GM19239 (cell line): Measurements from ENCODE around the gene TOMM6.
"Not testable (repeated sequence)": the region's sequence is repeated elsewhere in the genome, so short reads cannot be mapped to it uniquely, and the experiment has no call there.

Source experiments
- DNase-seq: peaks from one replicate; pipeline ENCODE4 v3.0.0; 2011; ENCODE audit warnings: low spot score; ENCODE audit not compliant: insufficient read length
- FAIRE-seq: peaks from 2 replicates; lab custom pipeline; 2011; peaks lifted over from hg19 to GRCh38; lab: Jason Lieb, UNC

The TOMM6 gene

DNA sequence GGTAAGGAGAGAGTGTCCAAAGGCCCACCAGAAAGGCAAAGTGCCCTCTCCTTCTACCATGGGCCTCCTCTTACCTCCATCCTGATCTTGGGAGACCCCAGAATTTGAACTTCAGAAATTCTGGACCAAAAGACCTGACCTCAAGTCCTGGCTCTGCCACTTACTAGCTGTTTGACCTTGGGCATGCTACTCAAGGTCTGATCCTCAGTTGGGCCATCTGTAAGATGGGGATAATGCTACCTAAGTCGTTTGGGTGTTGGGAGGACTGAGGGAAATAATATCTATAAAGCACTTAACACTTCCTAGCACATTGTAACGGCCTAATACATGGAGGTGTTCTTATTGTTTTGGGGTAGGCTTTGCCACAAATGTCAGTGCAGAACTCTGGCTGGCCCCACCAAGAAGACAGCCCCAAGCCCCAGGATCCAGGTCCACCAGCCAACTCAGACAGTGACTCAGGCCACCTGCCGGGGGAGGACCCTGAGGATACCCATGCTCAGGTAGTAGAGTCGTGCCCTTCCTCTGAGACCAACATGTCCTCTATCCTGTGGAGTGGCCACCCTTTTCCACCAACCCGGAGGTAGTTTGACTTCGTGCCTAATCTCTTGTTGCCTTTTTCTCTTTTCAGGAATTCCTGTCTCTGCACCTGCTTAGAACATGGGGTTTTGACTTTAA is 4.3 kb upstream of the TOMM6 start:
- no peak for FAIRE-seq
- no peak for DNase-seq

DNA sequence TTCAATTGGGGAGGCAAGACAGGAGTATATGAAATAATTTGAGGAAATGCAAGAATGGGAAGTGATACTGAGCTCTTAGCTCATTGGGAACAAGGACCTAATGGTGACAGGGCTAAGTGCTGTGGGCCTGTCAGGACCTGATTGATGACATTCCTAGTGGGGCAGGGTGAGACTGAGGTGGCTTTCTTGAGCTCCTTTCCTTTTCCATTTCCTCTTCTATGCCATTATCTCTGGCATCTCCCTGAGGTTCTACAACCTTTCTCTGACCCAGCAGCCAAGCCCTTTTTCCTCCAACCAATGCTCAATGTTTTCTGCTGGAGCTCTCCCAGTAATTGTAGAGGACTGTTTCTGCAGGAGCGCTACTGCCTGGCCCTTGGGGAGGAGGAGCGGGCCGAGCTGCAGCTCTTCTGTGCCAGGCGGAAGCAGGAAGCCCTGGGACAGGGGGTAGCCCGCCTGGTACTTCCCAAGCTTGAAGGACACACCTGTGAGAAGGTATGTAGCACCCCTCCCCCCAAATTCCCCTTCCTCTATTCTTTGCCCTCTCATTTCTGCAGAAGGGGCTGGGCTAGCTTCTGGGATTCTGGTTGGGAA is 2.8 kb upstream of the TOMM6 start:
- FAIRE-seq, result no peak
- DNase-seq, result no peak

DNA sequence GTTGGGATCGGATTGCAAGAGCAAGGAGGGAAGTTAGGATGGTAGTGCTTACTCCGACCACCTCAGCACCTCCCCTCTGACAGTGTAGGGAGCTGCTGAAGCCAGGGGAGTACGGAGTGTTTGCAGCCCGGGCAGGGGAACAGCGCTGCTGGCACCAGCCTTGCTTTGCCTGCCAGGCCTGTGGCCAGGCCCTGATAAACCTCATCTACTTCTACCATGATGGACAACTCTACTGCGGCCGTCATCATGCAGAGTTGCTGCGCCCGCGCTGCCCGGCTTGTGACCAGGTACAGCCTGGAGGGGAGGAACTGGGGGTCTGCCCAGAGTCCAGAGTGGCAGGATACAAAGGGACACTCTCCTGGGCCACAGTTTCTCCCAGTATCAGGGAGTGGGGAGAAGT is 2.2 kb upstream of the TOMM6 start:
- FAIRE-seq (no peak), DNase-seq (no peak)

DNA sequence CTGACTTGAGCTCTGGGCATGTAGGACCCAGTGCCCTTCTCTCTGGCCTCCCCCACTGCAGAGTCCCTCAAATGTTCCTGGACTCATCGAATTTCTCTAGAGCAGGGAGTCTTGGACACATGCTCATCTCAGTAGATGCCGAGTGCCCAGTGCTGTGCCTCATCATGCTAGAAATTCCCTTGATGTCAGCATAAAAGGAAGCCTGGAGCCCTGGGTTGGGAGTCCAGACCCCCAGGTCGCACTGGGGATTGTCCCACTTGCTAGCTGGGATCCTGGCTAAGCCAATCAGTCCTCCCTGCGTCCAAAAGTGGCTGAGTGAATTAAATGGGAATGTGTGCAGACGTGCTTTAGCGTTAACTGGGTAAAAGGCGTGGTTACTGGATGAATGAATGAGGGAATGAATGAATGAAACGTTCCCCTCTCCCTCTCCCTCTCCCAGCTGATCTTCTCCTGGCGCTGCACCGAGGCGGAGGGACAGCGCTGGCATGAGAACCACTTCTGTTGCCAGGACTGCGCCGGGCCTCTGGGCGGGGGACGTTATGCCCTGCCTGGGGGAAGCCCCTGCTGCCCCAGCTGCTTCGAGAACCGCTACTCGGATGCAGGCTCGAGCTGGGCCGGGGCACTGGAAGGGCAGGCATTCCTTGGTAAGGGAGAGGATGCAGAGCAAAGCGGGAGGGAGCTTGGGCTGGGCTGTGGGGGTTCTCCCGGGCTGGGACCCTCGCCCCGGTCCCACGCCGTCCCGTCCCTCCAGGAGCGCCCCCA is 1.6 kb upstream of the TOMM6 start:
- FAIRE-seq, result no peak
- DNase-seq, result no peak

DNA sequence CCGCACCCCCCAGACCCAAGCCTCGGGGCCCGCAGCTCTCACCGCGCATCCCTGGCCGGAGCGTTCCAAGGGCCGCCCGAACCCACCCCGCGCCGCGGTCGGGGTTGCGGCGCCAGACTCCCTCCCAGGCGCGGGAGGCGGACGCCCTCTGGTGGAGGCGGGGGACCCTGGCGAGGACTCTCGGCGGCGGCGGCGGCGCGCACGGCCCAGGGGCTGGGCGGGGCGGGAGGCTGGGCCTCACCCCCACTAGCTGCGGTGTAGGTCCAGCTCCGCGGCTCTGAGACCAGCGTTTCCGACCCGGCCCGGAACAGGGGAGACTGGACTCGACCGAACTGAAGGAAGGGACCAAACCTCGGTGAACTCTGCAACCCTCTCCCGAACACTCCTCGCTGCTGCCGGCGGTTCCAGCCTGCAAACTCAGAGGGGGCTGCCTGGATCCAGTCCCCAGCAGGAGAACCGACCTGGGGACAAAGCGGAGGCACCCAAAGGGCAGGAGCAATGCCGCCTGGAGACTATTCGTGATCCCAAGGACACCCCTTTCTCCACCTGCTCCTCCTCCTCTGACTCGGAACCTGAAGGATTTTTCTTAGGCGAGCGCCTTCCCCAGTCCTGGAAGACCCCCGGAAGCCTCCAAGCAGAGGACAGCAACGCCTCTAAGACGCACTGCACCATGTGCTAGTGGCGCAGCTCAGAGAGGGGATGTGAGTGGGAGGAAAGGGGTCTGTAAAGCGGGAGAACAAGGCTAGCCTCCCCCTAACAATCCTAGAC is 859 bp upstream of the TOMM6 start:
- FAIRE-seq (peak; percentile 68), DNase-seq (peak; percentile 80)

DNA sequence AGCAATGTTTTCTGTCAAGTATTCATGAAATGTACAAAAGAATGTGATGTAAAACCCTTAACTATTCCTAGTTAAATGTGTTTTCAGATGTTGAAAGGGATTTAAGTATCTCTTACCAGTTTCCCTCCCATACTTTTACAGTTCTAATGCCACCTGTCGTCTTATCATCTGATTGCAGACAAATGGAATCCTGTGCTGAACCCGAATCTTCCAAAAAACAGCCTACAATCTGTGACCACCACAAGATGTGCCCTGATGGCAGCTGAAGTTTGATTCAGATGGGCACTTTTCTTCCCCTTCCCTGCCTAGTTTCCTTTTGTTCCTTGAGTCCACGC is 1.9 kb downstream of the TOMM6 start:
- FAIRE-seq, result no peak
- no peak for DNase-seq

DNA sequence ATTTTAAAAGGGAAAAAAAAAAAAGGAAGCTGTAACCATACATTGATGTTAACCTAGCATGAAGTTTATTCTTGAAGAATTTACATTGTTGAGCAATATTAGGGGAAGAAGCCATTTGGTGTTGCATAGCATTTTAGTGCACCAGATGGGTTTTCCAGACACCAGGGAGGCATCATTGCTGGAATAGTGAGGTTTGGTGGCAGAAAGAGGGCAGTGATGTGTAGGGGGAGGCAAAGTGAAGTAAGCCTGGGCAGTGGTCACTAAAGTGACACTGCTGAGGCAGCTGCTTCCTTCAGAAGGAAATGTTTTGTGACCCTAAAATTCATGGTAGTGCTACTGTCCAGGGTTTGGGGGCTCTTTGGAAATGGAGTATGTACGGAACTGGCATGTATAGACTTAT is 2.6 kb downstream of the TOMM6 start:
- DNase-seq (no peak), FAIRE-seq (no peak)

DNA sequence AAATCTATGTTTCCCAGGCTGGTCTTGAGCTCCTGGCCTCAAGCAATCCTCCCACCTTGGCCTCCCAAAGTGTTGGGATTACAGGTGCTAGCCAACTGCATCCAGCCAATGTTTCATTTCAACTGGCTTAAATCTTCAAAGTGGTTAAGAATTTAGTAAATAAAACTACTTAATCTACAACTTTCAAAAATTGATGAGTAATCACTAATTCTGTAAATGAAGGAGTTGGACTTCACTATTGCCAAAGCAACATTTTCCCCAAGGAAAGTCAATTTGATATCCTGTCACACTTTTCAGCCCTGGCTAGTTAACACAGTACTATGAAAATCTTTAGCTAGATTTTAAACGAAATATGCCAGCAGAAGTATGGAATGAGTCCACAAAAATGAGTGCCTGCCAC is 3.8 kb downstream of the TOMM6 start:
- no peak for DNase-seq
- FAIRE-seq, result no peak

DNA sequence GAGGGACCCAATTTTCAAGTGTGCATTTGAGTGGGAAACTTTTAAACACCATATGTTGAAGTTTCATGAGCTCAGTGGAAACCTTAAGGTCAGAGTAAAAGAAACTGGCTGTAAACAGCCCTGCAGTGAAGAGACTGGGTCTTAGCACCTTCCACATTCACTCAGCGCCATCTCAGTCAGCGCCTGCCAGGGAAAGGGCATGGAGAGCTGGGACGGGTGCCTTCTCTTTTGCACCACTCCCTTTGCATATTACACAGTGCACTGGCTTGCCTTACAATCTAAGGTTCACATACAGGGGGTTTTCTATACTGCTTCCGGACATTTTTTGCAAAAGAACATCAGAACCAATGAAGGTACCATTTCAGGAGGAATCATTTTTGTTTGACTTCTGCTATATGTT is 4.5 kb downstream of the TOMM6 start:
- no peak for FAIRE-seq
- DNase-seq, result no peak

DNA sequence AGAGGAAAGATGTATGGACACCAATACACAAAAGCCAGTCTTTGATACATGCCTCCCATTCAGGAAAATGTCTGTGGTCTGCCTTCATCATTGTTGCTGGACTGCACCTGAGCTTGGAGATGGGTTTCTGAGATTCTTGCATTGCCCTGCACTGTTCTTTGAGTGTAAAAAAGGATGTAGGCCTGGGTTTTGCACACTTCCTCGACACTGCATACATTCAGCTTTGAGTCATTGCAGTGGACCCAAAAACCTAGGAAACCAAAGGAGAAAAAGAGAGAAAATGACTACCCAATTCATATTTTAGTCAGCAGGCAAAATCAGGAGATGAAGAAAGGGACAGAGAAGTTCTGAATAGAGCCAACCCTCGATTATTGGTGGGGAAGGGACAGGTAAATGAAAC is 9.0 kb downstream of the TOMM6 start:
- DNase-seq (no peak), FAIRE-seq (no peak)

DNA sequence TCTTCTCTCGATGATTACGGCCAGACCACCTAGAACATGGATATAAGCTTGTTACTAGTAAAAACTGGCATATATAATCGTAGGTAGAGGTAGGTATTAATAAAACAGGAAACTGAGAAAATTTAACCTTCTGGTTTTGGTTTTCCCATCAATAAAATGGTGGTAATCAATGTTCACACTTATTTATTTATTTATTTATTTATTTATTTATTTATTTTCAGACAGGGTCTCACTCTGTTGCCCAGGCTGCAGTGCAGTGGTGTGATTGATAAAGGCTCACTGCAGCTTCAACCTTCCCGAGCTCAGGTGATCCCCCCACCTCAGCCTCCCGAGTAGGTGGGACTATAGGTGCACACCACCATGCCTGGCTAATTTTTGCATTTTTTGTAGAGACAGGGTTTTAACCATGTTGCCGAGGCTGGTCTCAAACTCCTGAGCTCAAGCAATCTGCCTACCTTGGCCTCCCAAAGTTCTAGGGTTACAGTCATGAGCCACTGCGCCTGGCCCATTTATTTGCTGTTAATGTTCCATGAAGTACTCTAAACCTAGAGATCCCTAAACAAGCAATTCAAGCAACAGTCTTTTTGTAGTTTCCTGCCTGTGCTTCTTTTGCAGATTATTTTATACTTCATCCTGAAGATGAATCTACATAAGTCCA is 11.5 kb downstream of the TOMM6 start:
- FAIRE-seq (no peak), DNase-seq (no peak)

DNA sequence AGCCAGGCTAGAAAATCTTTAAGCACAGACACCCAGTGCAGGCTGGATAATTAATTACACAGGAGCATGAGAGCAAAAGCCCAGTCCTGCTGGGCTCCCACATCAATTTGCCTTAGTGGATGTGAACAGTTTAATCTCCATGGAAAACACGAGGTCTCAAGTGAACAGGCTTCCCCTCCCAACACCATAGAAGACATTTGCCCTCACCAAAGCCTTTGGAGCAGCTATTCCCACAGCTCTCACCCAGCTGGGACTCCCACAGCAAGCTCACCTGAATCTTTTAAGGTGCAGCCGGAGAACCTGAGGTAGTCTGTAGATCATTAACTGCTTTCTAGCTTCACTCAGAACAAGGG is 12.0 kb downstream of the TOMM6 start:
- no peak for FAIRE-seq
- DNase-seq, result no peak

DNA sequence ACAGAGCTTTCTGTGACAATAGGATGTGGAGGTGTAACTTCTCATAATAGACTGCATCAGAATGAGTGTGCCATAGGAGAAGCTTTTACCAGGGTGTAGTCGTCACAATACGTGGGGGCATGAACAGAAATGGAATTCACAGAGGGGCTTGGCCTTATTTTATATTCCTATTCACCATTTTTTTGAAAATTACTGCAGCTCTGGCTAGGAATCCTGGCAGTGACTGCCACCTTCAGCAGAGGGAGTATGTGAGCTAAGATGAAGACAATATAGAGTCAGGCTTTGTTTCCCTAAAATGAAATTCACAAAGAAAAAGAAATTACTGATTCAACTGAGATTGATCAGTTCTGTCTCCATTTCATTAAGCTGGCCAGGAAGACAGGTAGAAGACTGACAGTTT is 13.9 kb downstream of the TOMM6 start:
- DNase-seq (no peak), FAIRE-seq (no peak)

DNA sequence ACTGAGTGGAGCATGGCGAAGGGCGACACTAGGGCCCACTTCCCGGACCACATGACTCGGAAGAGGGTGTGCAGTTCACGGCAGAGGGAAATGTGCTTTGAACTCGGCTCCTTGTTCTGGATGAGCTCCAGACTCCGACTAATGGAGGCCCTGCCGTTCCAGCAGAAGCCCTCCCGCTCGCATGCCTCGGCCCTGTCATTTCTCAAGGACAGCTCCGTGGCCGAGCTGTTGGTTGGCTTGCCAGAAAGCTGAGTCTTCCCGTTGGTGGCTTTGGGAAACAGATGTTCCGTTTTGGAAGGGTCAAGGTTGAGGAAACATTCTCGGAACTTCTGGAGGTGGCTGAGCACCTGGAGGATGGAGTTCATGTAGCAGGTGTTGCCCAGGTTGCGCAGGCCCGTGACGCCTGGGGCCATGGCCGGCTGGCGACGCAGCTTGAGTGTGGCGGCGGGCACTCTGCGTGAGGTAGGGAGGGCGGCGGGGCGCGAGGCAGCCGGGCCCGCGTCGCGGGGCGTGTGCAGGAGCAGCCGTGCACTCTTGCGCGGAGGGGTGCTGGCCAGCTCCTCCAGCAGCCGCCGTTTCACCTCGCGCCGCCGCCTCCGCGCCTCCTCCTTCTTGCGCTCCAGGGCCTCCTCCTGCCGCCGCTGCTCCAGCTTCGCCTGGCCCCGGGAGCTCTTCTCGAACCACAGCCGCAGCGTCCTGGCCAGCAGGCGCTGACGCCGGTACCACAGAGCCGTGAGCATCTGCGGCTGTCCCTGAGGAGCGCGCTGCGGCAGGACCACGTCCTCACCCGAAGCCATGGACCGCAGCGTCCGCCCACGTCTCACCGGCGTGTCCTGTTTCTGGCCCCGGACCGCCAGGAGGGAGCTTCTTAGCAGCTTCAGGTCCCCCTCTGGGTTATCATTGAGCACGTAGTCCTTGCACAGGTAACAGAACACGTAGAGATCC is 18.6 kb downstream of the TOMM6 start:
- no peak for DNase-seq
- FAIRE-seq, result no peak

DNA sequence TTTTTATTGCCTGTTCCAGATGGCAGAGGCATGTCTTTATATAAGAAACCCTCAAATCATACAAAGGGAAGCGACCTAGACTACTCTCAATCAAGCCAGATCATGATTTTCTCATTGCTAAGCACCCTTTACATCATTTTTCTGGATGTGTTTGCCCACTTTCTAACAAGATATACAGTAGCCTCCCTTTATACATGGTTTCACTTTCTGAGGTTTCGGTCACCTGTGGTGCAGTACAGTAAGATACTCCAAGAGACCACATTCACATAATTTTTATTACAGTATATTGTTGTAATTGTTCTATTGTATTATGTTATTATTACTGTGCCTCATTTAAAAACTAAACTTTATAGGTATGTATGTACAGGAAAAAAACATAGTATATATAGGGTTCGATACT is 23.6 kb downstream of the TOMM6 start:
- DNase-seq (no peak), FAIRE-seq (no peak)

DNA sequence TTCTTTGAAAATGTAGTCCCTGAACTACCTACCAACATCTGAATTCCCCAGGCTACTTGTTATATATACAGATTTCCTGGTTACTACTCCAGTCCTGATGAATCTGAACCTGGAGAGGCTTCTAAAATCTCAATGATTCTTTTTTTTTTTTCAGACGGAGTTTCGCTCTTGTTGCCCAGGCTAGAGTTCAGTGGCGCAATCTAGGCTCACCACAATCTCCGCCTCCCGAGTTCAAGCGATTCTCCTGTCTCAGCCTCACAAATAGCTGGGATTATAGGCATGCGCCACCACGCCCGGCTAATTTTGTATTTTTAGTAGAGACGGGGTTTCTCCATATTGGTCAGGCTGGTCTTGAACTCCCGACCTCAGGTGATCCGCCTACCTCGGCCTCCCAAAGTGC is 24.5 kb downstream of the TOMM6 start:
- not testable (repeated sequence) for DNase-seq, FAIRE-seq

DNA sequence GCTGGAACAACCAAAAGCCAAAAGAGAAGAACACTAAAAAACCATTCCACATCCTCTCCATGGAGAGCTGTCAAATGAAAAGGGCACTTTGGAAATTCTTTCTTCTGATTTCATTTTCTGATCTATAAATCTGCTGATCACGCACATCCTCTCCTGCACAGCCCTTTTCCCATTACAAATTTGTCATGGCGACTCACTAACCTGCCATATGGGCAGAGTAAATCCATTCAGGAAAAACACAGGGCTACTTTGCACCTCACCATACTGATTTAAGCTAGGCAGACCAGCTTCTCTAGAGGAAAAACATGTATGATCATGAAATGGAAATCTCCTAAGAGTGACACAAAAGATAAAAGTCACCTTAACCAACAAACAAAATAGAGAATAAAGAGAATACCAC is 26.0 kb downstream of the TOMM6 start:
- FAIRE-seq (no peak), DNase-seq (no peak)

DNA sequence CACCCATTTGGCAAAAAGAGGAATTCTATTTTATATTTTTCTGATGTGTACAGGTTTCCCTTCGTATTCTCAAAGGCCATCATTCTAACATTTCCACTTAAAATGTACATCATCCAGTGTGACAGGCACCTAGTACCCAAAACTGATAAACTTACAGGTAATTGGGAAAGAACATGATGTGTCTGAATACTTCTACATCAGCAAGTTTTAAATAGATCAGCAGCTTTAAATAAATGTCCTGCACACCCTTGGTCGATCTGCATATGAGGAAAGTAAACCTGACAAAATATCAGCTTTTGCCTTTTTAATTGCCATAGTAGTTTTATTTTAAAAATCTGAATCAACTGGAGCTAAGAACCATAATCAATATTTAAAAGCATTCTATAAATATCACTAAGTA is 26.5 kb downstream of the TOMM6 start:
- DNase-seq (no peak), FAIRE-seq (no peak)

DNA sequence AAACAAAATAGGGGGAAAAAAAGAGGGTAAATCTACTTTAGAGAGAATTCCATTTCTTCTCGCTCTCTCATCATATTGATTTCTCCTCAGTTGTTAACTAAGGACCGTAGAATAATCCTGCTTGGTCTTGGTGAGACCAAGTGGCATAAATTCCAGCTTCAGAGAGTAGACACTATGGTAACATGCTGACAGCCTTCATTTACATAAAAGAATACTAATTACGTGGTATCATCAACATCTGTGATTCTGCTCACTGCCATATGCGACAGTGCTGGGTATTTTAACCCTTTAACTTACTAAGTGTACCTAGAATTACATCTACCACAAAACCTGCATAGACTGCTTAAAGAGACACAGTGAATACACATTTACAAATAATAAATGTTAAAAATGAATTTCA is 27.1 kb downstream of the TOMM6 start:
- DNase-seq (no peak), FAIRE-seq (no peak)

DNA sequence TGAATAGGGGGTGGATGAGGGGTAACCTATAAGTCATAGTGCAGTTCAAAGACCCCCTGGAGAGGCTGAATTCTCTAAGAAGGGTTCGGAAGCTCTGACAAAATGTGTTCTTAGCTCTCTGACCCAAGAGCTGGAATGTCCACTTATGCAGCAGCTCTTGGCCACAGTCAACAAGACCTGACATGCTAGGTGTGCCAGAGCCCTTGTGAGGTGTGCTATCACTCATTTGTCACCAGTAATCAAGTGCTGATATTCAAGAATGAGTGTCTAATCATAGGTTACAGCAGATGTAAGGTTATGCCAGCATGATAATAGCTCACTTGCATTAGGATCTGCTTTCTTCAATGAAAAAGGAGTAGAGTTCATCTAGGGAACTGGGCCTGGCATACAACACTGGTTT is 28.1 kb downstream of the TOMM6 start:
- DNase-seq, result no peak
- FAIRE-seq, result no peak
